NT2/D1 (cell line): ENCODE results near the gene ANK3.

ENCODE experiments used
- SUZ12 ChIP-seq: IDR thresholded peaks from 2 replicates; pipeline ENCODE4 v1.6.1; 2011; ENCODE audit not compliant: insufficient read length, insufficient read depth; ENCODE audit errors: extremely low read depth
- ZNF274 ChIP-seq: IDR thresholded peaks from 2 replicates; pipeline ENCODE4 v1.6.1; 2011; ENCODE audit warnings: mild to moderate bottlenecking, low read depth, low read length

DNA sequence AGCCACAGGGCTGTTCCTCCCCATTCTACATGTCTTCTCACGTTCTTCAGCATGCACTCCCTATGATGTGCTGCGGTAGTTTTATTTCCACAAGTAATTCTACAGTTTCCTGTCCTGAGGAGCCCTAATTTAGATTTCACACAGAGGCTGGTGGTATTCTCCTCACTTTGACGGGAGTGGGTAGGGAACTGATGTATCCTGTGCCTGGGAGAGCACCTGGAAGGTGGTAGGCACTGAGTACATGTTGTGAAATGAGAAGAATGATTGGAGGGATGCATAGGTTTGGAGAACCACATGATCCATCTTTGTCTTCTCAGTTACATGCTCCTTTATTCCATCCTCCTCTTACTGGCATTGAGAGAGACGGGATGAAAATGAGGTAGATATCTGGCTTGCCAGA is 365.2 kb downstream of the ANK3 start:
- TF ChIP-seq SUZ12 (no peak), ZNF274 (no peak)
